SK-MEL-5 (cell line): ENCODE results near the gene PRR5L. TPM values are rescaled to one million over a fixed set of nuclear protein-coding genes. Genes with fewer than 3 reads are reported as not detected.

Source experiments
- DNase-seq: peaks from one replicate; pipeline ENCODE4 v3.0.0-alpha.2; 2016; ENCODE audit warnings: low read depth, low spot score
- in situ Hi-C: cut with HindIII; loops from 2 replicates; pipeline ENCODE4 v1.10.0; 2016; ENCODE audit warnings: low sequenced_read_pairs, high pct_unique_total_duplicates, low pct_unique_long_range_greater_than_20kb
- total RNA-seq: library from RNA; depleted of rRNA; stranded (reverse); fragments of >200 nt; shearing (Covaris generic); gene quantifications from 2 replicates; pipeline ENCODE4 v1.2.3, GENCODE V29; 2014

The PRR5L gene
- total RNA-seq, 1 experiment from 2014 or later, result 3.2 TPM

GRCh38 chr11:36379653-36380052, 83.6 kb downstream of the PRR5L start:
- in situ Hi-C loops, result no loop called here
- no peak for DNase-seq

GRCh38 chr11:36380296-36381014, 84.4 kb downstream of the PRR5L start:
- DNase-seq, result no peak
- in situ Hi-C loops, result no loop called here

- DNase-seq, result no peak
- in situ Hi-C loops, result no loop called here
Measured at GRCh38 chr11:36381015-36381360, 84.9 kb downstream of the PRR5L start.

- in situ Hi-C loops, result no loop called here
- DNase-seq, result no peak
Measured at GRCh38 chr11:36383195-36383594, 87.1 kb downstream of the PRR5L start.

GRCh38 chr11:36385121-36385970, 89.3 kb downstream of the PRR5L start:
- in situ Hi-C loops, result no loop called here
- DNase-seq, result no peak

- in situ Hi-C loops, result no loop called here
Measured at GRCh38 chr11:36386411-36386810, 90.3 kb downstream of the PRR5L start.

GRCh38 chr11:36388071-36388470, 92.0 kb downstream of the PRR5L start:
- in situ Hi-C loops, result no loop called here
- no peak for DNase-seq

More at GRCh38 chr11:36386411-36386810, 90.3 kb downstream of the PRR5L start:
- DNase-seq, result no peak

- in situ Hi-C loops, result no loop called here
Measured at GRCh38 chr11:36388951-36389350, 92.9 kb downstream of the PRR5L start.

GRCh38 chr11:36389811-36390210, 93.7 kb downstream of the PRR5L start:
- in situ Hi-C loops, result no loop called here
- DNase-seq, result no peak

More at GRCh38 chr11:36388951-36389350, 92.9 kb downstream of the PRR5L start:
- DNase-seq, result no peak

GRCh38 chr11:36390963-36391471, 94.9 kb downstream of the PRR5L start:
- no peak for DNase-seq
- in situ Hi-C loops, result no loop called here

- in situ Hi-C loops, result no loop called here
- no peak for DNase-seq
Measured at GRCh38 chr11:36392196-36392595, 96.1 kb downstream of the PRR5L start.

- in situ Hi-C loops, result no loop called here
- no peak for DNase-seq
Measured at GRCh38 chr11:36394056-36394455, 98.0 kb downstream of the PRR5L start.

GRCh38 chr11:36394926-36395325, 98.8 kb downstream of the PRR5L start:
- no peak for DNase-seq
- in situ Hi-C loops, result no loop called here

GRCh38 chr11:36395978-36396736, 100.1 kb downstream of the PRR5L start:
- in situ Hi-C loops, result no loop called here
- no peak for DNase-seq

GRCh38 chr11:36398231-36398953, 102.3 kb downstream of the PRR5L start:
- in situ Hi-C loops, result no loop called here
- DNase-seq, result no peak

GRCh38 chr11:36399236-36399635, 103.1 kb downstream of the PRR5L start:
- in situ Hi-C loops, result no loop called here
- no peak for DNase-seq

GRCh38 chr11:36399745-36400144, 103.7 kb downstream of the PRR5L start:
- no peak for DNase-seq
- in situ Hi-C loops, result no loop called here
